B cell (primary cell): Measurements from ENCODE around the gene DCPS. TPM values are rescaled to one million over a fixed set of nuclear protein-coding genes. Genes with fewer than 3 reads are reported as not detected.
"Not testable (repeated sequence)": the region's sequence is repeated elsewhere in the genome, so short reads cannot be mapped to it uniquely, and the experiment has no call there.

ENCODE experiments used
- ATAC-seq: fragments of 200-7000 bp; cut with Tn5 transposase; one replicate; pipeline ENCODE4 v1.10.0; 2021; ENCODE audit warnings: low read depth, mild to moderate bottlenecking, moderate number of reproducible peaks, moderate library complexity
- CTCF ChIA-PET: fragments of 350-600 bp; sonication (Branson Sonifier 250); formaldehyde crosslinking; loops from one replicate; lab custom pipeline; 2021; ENCODE audit warnings: antibody characterized with exemption, inconsistent platforms; lab: Charles Lee
- POLR2A ChIA-PET: fragments of 350-600 bp; sonication (Branson Sonifier 250); formaldehyde crosslinking; loops from one replicate; lab custom pipeline; 2021; ENCODE audit warnings: antibody characterized with exemption; lab: Charles Lee
- DNase-seq: peaks from one replicate; pipeline ENCODE4 v3.0.0; 2013
- H2AFZ ChIP-seq: 2 replicates; pipeline ENCODE4 v1.6.1; 2012; ENCODE audit warnings: mild to moderate bottlenecking, low read depth, low read length; ENCODE audit not compliant: insufficient read depth, poor library complexity, severe bottlenecking
- H3K27ac ChIP-seq, 2 donors: 1 replicate in 1 of 2; 2 replicates in 1 of 2; pipeline ENCODE4 v1.5.1; 2012 to 2013; ENCODE audit warnings: low read length in 2 of 2, mild to moderate bottlenecking in 2 of 2, moderate library complexity in 1 of 2
- H3K27me3 ChIP-seq, 4 experiments: fragments of 200-600 bp in 1 of 4; sonication (generic) in 1 of 4; replicated peaks in 1 of 4; 1 replicate in 2 of 4; 2 replicates in 2 of 4; pipeline versions ENCODE4 v1.6.1 to v1.7.0; 2013 to 2016; ENCODE audit warnings: low read length in 3 of 4, mild to moderate bottlenecking in 2 of 4, mixed read lengths in 1 of 4, moderate library complexity in 1 of 4; ENCODE audit not compliant: insufficient read depth in 4 of 4, control insufficient read depth in 3 of 4; ENCODE audit errors: control extremely low read depth in 1 of 4
- H3K36me3 ChIP-seq, 2 experiments: replicated peaks in 1 of 2; 1 replicate in 1 of 2; 2 replicates in 1 of 2; pipeline versions ENCODE4 v1.6.1 to v1.7.1; 2013; ENCODE audit warnings: low read length in 1 of 2; ENCODE audit not compliant: insufficient read depth in 2 of 2, control insufficient read depth in 1 of 2; ENCODE audit errors: control extremely low read depth in 1 of 2, extremely low read depth in 1 of 2
- H3K4me1 ChIP-seq, 2 donors: fragments of 200-600 bp in 1 of 2; sonication (generic) in 1 of 2; 1 replicate in 1 of 2; 2 replicates in 1 of 2; pipeline versions ENCODE4 v1.5.1 to v1.6.1; 2013 to 2017; ENCODE audit warnings: low read length in 2 of 2; ENCODE audit not compliant: control insufficient read depth in 2 of 2, insufficient read depth in 2 of 2
- H3K4me2 ChIP-seq: replicated peaks from 2 replicates; pipeline ENCODE3; 2012; ENCODE audit warnings: mild to moderate bottlenecking, low read depth, low read length; ENCODE audit not compliant: poor library complexity, severe bottlenecking
- H3K4me3 ChIP-seq, 5 experiments: fragments of 200-600 bp in 1 of 5; sonication (generic) in 1 of 5; 1 replicate in 3 of 5; 2 replicates in 2 of 5; pipeline versions ENCODE4 v1.5.1 to v1.7.0; 2011 to 2016; ENCODE audit warnings: low read length in 4 of 5, mild to moderate bottlenecking in 4 of 5, low read depth in 2 of 5, control low read depth in 1 of 5, moderate library complexity in 1 of 5; ENCODE audit not compliant: insufficient read depth in 1 of 5; ENCODE audit errors: control extremely low read depth in 1 of 5, extremely low read depth in 1 of 5
- H3K79me2 ChIP-seq: fragments of 200-600 bp; sonication (generic); one replicate; pipeline ENCODE4 v1.6.0; 2016; ENCODE audit warnings: low read length; ENCODE audit not compliant: control insufficient read depth, insufficient read depth
- H3K9ac ChIP-seq: fragments of 200-600 bp; sonication (generic); 2 replicates; pipeline ENCODE4 v1.6.1; 2017; ENCODE audit warnings: mild to moderate bottlenecking, low read length, moderate library complexity
- H3K9me3 ChIP-seq, 3 donors: one replicate each; pipeline versions ENCODE4 v1.6.1 to v1.7.1; 2013; ENCODE audit warnings: low read length in 2 of 3; ENCODE audit not compliant: control insufficient read depth in 2 of 3, insufficient read depth in 1 of 3; ENCODE audit errors: control extremely low read depth in 1 of 3
- H4K20me1 ChIP-seq: 2 replicates; pipeline ENCODE4 v1.6.0; 2012; ENCODE audit warnings: mild to moderate bottlenecking, low read length; ENCODE audit not compliant: insufficient read depth, control insufficient read depth, poor library complexity, severe bottlenecking
- H3K27ac Mint-ChIP-seq: one replicate; pipeline ENCODE4 v1.8.0; 2021; ENCODE audit warnings: mixed read lengths
- H3K27me3 Mint-ChIP-seq: one replicate; pipeline ENCODE4 v1.8.0; 2021; ENCODE audit warnings: mixed read lengths
- H3K4me1 Mint-ChIP-seq: one replicate; pipeline ENCODE4 v1.8.0; 2021; ENCODE audit warnings: mixed read lengths
- H3K4me3 Mint-ChIP-seq: one replicate; pipeline ENCODE4 v1.8.0; 2021; ENCODE audit warnings: mixed read lengths
- H3K9me3 Mint-ChIP-seq: one replicate; pipeline ENCODE4 v1.8.0; 2022; ENCODE audit warnings: mixed read lengths; ENCODE audit not compliant: insufficient read depth
- CTCF ChIP-seq: fragments of 200-600 bp; IDR thresholded peaks from one replicate; pipeline ENCODE4 v1.8.0; 2022; ENCODE audit warnings: antibody characterized with exemption, mild to moderate bottlenecking
- EZH2 ChIP-seq: IDR thresholded peaks from 2 replicates; pipeline ENCODE4 v1.6.1; 2012; ENCODE audit warnings: borderline replicate concordance, low read depth, mild to moderate bottlenecking, moderate library complexity, low read length; ENCODE audit not compliant: insufficient read depth, poor library complexity, severe bottlenecking
- WGBS: methylation state at CpG from one replicate; pipeline ENCODE4 v1.1.5; 2013; ENCODE audit warnings: missing lambda C conversion rate; ENCODE audit not compliant: insufficient coverage; 5-methylcytosine and 5-hydroxymethylcytosine counted together
- intact Hi-C: fragments of 100-400 bp; cut with micrococcal nuclease; formaldehyde crosslinking; loops from one replicate; pipeline ENCODE4 v1.10.0; 2022
- polyA plus RNA-seq: library from polyadenylated mRNA; depleted of rRNA; stranded (reverse); fragments of >200 nt; gene quantifications from 2 replicates; pipeline ENCODE4 v1.2.3, GENCODE V29; 2012
- total RNA-seq, 2 donors: library from RNA; stranded (reverse); fragments of 120-200 nt in 1 of 2; gene quantifications; 1 replicate in 1 of 2; 2 replicates in 1 of 2; pipeline versions ENCODE4 v1.2.3 to v1.2.4, GENCODE V29; 2013 to 2022

DCPS gene
- total and polyA plus RNA-seq, 2 donors (not counting 1 experiment from before 2014, with no cell fraction given) = 21.7 to 37.1 TPM

- H3K9me3 ChIP-seq, H3K9ac ChIP-seq, H3K79me2 ChIP-seq, H3K4me2 ChIP-seq, H4K20me1 ChIP-seq, H2AFZ ChIP-seq, POLR2A ChIA-PET, H3K4me1 Mint-ChIP-seq, ATAC-seq, H3K27ac Mint-ChIP-seq, H3K4me3 ChIP-seq, H3K27me3 Mint-ChIP-seq, CTCF ChIA-PET, DNase-seq, H3K27ac ChIP-seq, H3K27me3 ChIP-seq, H3K4me1 ChIP-seq, H3K9me3 Mint-ChIP-seq, H3K4me3 Mint-ChIP-seq, intact Hi-C loops: not testable (repeated sequence)
- H3K36me3 ChIP-seq = peaks cover 0 to 47% of the 10 kb centered on the region in 2 experiments
- 73% methylated on average over 3 of the region's 7 CpGs for WGBS
Observed at GRCh38 chr11:126346946-126347345, 43.1 kb downstream of the DCPS start.

GRCh38 chr11:126347751-126348668 is 44.1 kb downstream of the DCPS start:
- no peaks in the 10 kb centered on the region for H3K4me1 Mint-ChIP-seq
- H3K27ac Mint-ChIP-seq = no peak overlapping the region
- DNase-seq = no peak
- H3K27ac ChIP-seq = no peak overlapping the region
- H3K36me3 ChIP-seq = peaks cover 0 to 39% of the 10 kb centered on the region in 2 experiments
- TF ChIP-seq EZH2 (no peak), CTCF (no peak)
- WGBS = 77% methylated on average over 11 of the region's 17 CpGs
- H3K79me2 ChIP-seq = no peaks in the 10 kb centered on the region
- H3K4me3 Mint-ChIP-seq = no peak overlapping the region
- no peak for ATAC-seq
- ChIA-PET POLR2A (no interaction called here), CTCF (no interaction called here)
- no peak overlapping the region for H3K4me2 ChIP-seq
- H3K27me3 ChIP-seq = no peaks in the 10 kb centered on the region
- H3K9me3 Mint-ChIP-seq = no peaks in the 10 kb centered on the region
- no peak overlapping the region for H2AFZ ChIP-seq
- H4K20me1 ChIP-seq = no peaks in the 10 kb centered on the region
- no peaks in the 10 kb centered on the region for H3K4me1 ChIP-seq
- no peaks in the 10 kb centered on the region for H3K27me3 Mint-ChIP-seq
- no peak overlapping the region for H3K4me3 ChIP-seq
- no peaks in the 10 kb centered on the region for H3K9me3 ChIP-seq
- intact Hi-C loops = no loop called here
- H3K9ac ChIP-seq = no peak overlapping the region
